Measurements from ENCODE around the gene BABAM2.

DNA sequence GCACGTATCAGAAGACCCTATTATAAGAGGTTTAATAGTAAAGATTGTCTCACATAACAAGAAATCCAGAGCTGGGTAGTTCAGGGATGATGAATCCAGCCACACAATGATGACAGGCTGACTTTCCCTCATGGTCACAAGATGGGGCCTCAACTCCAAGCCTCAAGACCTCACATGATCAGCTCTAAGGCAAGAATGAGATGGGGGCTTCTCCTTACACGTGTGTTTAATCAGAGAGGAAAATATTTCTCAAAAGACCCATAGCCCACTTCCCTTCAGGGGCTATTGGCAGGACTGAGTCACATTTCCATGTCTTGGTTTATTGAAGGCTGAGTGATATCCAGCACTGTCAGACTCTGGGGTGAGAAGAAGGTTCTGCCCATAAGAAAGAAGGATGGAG lies 402.0 kb downstream of the BABAM2 start:
- TF ChIP-seq EZH2phosphoT487 (IDR thresholded peaks at IDR 0.05; ENCODE audit: unreplicated experiment) (no peak), CTCF (conservative IDR thresholded peaks at IDR 0.05; ENCODE audit: low read depth in 2 of 2) (no peak)
